HG03280 (cell line): ENCODE data around the gene SPI1.

ENCODE experiments used
- ATAC-seq: cut with Tn5 transposase; IDR thresholded peaks from one replicate; pipeline ENCODE4 v1.9.1; 2021; ENCODE audit warnings: mild to moderate bottlenecking, moderate library complexity; ENCODE audit not compliant: unreplicated experiment

SPI1 gene

DNA sequence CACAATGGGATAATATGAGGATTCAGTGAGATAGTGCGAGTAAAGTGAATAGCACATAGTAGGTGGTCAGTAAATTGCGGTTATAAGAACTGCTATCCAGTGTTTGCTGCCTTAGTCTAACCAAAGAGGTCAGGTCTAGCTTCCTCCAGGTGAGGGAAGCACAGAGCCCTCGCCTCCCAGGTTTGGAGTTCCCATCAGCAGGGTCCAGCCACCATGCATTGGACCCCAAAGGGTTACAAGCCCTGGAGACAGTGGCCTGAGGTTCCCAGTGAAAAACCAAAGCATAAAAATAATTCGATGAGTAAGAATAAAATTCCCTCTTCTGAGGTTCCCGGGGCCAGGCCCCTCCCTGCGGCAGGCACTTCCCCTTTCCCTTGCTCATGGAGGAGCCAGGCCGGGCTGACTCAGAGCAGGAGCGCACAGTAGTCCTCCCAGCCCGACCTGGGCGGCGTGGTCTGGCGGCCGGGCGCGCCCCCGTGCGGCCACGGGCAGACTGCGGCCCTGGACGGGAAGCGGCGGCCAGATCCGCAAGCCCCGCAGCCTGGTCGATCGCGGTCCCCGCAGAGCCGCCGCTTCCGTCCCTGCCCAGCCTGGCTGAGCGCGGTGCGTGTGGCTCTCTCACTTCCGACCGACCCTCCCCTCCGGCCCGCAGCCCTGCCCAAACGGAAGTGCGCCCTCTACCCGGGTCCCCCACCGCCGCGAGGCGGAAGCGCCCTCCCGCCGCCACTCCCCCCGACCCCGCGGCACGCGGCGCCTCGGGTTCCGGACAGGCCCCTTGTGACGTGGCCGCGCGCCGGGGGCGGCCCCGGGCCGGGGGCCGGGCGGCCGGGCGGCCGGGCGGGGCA lies 29.6 kb upstream of the SPI1 start, which contains the start of gene SLC39A13:
Gene SLC39A13 (plus strand): TSS at position 845 of the 845 bp plus-strand sequence. CDS start 1,505 bp downstream, outside the sequence.
- peak; percentile 86 for ATAC-seq

DNA sequence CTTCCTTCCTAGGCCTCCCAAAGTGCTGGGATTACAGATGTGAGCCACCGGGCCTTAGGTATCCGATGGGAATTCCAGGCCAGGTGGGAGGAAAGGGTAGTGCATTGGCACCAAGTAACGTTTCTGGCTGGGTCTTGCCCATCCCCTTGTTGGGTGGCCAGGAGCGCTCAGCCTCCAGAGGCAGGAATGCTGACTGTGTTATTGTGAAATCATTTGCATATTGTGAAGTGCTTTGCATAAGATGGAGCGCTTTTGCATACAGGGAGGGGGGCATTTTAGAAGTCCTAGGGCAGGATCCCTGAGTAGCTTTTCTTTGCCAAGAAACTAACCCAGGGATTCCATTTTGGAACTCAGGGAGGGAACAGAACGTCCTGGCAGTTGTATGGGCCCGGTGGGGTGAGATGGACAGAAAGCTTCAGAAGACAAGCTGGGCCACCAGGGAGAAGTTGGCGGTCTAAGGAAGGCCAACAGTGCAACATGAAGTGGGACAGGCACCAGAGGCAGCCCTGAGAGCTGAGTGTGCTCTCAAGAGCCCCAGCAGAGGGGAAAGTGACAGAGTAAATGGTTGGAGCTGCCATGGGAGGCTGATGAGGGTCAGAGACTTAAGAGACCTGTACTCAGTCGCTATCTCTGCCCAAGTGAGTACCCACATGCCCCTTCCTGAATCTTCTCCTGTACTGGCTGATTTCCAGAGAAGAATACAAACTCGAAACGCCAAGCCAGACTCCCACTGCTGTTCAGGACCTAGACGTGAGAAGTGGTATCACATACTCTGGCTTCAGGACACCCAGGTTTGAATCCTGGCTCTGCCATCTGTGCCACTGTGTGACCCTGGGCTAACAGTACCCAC lies 28.8 kb upstream of the SPI1 start:
- ATAC-seq, result no peak

DNA sequence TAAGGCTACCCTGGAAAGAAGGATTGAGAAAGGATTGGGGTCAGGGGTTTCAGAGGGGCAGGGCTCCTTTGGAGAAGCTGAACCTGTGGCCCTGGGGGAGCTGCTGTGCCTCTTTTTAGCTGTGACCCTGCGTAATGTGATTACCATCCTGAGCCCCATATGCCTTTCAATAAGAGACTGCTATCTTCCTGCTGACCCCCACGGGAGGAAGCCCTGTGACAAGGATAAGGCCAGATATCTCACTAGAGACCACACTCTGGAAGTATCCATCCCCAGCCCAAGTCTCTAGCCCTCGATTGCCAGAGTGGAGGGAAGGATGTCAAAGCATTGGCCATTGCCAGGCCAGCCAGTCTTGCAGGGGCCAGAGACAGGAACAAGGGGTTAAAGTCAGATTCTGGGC lies 25.2 kb upstream of the SPI1 start:
- ATAC-seq, result no peak

DNA sequence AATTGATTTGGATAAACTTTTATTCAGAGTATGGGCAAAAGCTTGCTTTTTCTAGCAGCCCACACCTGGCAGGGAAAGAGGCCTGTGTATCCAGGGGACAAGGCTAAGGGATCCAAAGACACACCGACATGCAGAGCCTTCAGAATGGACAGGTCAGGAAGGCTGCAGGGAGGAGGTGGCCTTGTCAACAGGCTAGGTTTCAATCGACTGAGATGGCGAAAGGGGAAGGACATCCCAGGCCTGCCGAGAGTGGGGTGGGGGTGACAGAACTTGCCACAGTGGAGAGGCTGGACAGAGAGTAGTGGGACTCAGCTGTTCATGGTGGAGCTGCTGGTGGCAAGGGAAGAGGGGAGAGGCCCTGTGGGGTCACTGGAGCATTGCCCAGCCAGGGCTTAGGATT lies 24.8 kb upstream of the SPI1 start:
- no peak for ATAC-seq

DNA sequence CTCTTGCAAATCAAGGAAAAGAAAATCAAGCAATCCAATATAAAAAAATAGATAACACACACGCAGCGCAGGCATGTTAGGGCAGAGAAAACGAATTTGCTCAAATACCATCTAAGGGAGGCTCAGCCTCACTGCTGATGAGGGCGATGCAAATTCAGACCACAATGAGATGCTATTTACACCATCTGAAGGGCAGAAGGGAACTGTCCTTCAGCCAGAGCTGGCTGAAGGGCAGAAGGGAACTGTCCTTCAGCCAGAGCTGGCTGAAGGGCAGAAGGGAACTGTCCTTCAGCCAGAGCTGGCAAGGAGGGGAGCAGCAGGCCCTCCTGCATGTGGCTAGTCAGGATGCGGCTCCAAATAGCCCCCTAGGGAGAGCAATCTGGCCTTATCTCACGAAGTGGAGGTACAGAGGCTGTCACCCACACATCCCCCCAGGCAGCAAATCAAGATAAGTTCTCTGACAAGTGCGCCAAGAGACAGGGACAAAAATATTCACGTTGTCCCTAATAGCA lies 22.5 kb upstream of the SPI1 start:
- peak; percentile 62 for ATAC-seq

DNA sequence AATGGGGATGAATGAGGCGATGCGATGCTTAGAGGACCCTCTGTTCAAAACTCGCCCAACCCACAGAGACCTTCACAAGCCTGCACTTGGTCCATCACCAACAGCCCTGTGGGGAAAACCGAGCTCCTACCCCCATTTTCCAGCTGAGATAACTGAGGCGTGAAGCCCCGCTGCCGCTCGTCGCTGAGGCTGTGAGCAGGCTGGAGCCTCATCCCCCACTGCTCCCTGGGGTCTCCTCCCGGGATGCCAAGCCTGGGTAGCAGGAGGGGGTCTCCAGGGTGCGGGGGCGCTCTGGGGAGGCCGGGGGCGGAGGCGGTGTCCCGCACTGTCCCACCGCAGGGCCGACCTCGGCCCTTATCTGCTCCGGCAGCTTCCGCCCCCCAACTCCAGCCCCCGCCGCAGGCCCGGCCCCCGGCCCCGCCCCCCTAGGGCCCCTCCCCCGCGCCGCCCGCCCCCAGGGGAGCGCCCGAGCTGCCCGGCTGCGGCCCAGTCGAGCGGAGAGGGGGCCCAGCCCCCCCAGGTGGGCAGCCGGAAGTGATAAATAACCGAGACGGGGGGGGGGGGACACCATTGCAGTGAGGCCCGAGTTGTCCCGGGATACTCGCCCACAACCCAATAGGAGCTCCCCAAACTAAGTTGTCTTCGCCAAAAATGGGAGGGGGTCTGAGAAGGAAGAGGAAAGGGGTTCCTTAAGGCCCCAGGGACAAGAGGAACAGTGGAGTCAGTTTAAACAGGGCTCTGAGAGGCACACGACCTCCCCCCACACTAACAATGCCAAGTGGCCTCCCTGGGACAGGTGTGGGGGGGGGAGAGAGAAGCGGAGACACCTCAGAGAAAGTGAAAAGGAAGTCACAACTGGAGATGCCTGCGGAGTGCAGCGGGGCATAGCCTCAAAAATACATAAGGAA lies 21.8 kb upstream of the SPI1 start:
- ATAC-seq, result peak; percentile 45

DNA sequence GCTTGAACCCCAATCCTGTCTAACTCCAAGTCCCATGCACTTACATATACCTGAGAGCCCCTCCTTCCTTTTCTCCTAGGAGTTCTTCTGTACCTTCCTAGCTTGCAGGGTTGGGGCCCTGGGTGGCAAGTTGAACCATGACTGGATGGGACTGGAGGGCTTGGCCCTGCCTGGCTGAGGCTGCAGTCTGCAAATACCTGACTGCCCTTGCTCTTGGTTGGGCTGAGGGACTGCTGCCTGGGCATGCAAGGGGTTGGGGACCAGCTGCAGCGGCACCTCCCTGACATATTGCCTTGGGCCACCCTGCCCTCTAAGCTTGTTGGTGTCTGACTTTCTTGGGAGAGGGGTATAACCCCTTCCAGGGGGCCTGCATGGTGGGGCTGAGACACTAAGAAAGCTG lies 20.2 kb upstream of the SPI1 start:
- ATAC-seq, result no peak

DNA sequence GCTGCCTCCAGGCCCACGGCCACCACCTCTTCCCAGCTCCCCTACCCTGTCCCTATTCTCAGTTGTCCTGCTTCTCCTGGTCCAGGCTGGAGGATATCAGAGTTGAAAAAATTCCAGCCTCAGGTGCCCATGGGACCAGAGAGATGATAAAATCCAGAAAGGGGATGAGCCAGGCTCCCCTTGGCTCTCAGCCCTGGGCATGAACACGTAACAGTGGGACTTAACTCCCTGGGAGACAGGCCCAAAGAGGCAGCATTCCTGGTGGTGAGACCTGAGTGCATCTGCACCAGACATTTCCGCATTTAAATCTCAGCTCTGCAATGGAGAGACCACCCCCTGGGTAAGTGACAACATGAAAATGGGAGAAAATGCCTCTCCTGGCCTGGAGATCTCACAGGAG lies 19.7 kb upstream of the SPI1 start:
- no peak for ATAC-seq

DNA sequence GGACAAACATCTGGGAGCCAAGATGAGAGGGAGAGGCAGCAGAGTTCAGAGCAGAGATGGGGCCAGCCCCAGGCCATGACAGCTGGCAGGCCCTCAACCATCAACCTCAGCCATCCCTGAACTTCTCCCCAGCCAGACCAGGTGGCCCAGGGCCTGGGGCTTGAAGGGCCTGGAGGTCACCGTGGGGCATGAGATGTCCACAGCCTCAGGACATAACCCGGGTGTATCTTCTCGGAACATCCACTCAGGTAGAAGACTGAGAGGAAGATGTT lies 17.6 kb upstream of the SPI1 start:
- no peak for ATAC-seq

DNA sequence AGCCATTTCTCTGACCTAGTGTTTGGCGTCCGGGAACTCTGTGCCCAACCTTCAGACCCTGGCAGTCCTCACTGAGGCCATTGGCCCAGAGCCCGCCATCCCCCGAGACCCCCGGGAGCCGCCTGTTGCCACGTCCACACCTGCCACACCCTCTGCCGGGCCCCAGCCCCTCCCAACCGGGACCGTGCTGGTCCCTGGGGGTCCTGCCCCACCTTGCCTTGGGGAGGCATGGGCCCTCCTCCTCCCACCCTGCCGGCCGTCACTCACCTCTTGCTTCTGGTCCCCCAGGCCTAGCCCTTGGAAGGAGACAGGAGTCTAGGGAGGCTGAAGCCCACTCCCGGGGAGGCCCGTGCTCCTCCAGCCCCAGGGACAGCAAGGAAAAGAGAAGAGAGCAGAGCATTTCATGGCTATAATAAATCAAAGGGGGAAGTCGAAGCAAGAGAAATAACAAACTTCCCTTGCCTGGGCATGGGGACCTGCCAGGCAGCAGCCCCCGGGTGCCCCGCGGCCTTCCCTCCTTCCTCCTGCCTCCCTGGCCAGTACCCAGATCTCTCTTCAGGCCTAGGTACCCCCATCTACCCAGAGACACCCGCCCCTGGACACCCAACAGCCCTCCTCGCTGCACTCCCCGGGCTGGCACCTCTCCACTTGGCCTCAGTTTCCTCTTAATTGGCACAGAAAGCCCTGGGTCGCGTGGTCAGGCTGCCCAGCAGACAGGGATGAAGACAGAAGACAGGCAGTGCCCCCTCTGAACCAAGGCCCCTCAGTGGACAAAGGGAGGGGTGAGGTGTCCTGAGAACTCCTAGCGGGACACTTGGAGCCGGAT lies 17.1 kb upstream of the SPI1 start:
- ATAC-seq, result no peak

DNA sequence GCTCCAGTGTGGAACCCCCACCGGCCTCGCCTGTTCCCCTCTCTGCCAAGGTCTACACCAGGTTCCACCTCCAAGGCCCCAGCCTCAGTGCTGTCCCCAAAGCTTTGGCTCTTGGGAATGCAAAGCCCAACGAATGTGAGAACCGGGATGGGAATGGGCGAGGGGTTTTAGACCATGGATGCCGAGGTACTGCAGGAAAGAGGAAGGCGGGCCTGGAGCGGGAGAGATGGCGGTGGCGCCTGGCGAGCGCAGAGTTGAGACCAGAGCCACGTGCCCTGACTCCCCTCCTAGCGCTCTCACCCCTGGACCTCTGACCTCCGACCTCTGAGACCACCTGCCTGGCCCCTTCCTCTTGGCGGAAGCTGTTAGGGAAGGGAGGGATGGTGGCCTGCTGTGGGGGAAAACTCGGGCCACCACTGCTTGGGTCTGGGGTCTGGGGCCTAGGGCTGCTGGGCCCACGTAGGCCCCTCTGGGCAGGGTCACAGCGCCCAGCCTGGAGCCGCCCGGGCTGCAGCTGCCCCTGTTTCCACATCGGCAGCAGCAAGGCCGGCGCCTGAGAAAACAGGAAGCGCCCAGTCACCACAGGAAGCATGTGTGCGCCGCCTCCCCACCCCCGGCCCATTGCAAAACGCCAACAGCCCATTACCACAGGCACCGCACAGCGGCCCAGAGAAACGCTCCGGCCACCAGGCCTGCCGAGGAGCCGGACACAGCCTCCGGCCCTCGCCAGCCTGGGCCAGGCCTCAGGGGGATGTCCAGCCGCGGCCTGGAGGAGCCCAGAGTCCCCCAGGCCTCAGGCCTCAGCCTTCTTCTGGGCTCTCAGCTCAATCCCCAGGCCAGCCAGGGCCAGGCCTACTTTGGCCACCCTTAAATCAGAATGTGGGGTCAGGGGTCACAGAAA lies 16.2 kb upstream of the SPI1 start:
- no peak for ATAC-seq

DNA sequence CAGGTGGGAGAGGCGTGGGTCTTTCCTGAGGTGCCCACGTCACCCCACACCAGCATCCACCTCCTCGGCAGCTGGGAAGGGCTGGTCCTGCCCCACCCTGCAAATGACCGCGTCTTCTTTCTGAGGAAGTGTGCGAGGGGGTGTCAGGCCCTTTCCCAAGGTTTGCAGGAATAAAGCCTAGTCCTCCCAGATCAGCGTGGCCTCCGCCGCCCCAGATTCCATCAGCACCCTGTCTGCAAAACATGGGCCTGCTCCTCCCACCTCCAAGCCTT lies 15.6 kb upstream of the SPI1 start:
- no peak for ATAC-seq

DNA sequence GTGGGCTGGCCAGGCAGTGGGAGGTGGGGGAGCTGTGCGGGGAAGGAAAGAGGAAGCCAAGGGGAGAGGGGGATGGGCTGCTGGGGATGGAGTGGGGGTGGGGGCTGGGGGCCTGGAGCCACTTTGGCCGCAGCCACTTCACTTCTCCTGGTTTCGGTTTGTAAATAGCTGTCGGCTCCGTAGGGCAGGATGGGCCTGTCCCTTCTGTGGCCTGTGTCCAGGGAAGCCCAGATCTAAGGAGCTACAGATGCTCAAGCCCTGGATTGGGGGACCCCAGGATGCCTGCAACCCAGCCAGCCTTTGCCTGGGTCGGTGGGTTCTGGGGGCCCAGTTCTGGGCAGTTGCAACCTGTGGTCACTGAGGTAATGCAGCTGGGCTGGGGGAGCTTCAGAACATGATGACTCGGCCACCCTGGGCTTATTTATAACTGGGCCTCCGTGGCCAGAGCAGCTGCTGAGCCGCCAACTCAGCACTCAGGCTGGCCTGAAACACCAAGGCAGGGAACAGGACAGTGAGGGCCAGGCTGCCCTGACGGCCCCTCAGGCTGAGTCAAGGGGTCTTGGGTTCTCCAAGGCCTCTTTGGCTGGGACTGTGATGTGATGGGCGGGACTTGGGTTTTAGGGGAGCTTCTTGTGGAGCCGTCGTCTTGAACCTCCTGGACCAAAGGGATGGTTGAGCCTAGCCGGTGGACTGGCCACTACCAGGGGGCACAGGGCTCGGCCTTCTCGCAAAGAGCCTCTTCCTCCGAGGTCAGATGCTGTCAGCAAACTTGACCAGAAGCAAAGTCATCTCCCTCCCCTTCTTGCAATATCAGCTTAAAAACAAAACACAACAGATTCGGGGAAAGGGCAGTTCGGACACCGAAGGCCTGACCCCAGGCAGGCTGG lies 15.1 kb upstream of the SPI1 start:
- ATAC-seq, result no peak

DNA sequence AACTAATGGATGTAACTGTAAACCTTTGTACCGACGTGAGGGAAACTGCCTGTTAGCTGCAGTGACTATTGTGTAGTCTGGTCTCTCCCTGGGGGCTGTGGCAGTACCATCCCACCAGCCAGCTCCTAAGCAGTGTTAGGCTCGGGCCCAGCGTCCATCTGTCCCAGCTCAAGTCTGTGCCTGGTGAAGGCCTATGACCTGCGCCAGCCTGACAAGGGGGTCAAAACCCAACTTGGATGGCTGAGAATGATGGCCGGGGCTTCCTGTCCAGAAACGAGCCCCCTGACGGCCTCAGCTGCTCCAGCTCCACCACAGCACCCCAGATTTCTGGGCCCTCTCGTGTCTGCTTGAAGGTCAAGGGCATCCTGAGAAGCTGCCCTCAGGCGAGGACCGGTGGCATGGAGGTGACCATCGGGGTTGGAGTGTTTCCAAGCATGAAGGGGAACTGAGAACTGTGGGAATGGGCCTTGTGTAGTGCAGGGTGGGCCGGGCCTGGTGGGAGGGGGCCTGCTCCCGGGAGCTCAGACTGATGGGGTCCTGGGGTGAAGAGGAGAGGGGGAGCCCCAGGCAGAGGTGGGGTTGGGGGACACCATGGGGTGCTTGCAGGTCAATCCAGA lies 14.3 kb upstream of the SPI1 start:
- ATAC-seq, result no peak

DNA sequence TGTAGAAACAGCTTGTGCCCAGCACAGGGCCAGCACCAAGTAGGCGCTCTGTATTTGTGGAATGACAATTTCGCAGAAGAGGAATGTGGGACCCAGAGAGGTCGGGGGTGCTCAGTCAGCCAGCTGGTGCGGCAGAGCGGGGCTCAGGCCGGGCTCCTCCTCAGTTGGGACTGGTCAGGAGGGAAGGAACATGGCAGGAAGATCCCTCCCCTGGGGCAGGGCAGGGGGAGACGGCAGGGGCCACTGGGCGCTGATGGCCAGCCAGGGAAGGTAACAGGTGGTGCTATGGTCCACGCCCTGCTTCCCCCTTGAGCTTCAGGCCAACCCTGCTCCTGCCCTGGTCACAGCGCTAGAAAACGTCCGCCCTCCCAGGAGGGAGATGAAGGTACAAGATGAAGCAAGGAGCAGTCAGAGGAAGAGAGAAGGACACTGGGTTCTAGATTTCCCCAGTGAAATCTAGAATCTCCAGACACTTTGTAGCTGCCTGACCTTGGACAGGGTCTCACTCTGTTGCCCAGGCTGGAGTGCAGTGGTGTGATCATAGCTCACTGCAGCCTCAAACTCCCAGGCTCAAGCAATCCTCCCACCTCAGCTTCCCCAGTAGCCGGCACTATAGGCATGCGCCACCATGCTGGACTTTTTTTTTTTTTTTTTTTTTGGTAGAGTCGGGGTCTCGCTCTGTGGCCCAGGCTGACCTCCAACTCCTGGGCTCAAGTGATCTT lies 13.5 kb upstream of the SPI1 start:
- no peak for ATAC-seq

DNA sequence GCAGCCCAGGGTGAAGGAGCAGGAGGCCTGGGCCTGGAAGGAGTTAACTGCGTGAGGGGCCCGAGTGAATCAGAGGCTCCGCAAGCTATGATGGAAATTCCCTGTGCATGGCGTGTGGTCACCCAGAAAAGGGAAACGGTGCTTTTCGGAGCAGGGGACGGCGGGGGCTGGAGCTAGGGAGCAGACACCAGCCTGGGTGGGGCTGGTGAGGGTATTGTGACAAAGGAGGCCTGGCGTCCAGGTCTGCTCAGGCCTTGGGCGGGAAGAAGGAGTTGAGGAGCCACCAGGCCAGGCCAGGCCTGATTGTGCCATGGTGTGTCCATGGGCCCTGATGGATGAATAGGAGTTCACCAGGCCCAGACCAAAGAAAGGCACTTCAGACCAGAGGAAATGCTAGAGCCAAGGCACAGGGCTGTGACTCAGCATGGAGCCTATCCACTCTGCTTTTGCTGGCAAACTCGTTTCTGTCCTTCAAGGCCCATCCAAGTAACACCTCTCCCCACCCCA lies 12.8 kb upstream of the SPI1 start:
- no peak for ATAC-seq

DNA sequence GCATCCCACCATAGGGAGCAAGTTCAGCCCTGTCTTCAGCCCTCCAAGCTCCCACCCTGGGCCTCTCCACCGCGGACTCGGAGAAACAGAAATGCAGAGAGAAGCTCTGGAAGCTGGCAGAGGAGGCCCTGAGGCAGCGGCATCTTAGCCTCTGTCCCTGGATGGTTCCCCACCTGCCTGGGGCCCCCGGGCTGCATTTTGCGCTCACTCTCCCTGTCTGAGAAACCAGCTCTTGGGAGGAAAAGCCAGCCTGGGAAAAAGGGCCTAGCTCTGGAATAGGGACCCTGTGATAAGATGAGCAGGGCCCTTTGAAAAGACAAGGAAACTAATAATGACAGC lies 12.0 kb upstream of the SPI1 start:
- ATAC-seq, result no peak
